HepG2 (cell line): ENCODE data around the gene CDC14A. TPM values are rescaled to one million over a fixed set of nuclear protein-coding genes. Genes with fewer than 3 reads are reported as not detected.

Source experiments
- ATAC-seq: fragments of 200-7000 bp; cut with Tn5 transposase; 3 replicates; pipeline ENCODE4 v1.9.1; 2020; ENCODE audit warnings: mild to moderate bottlenecking, moderate library complexity
- BruUV-seq: library from RNA; stranded (reverse); fragments of 400-500 nt; replicated peaks from 2 replicates; lab custom pipeline; 2021; lab: Mats Ljungman, UMichigan
- CTCF ChIA-PET: fragments of 300-600 bp; formaldehyde crosslinking; extraction: SDS; loops from one replicate; lab custom pipeline; 2021; ENCODE audit warnings: low total read pairs, inconsistent platforms, low intra/inter-chr PET ratio; lab: Yijun Ruan, JAX
- POLR2A ChIA-PET: fragments of 350-600 bp; sonication (Branson Sonifier 250); formaldehyde crosslinking; loops from one replicate; lab custom pipeline; 2020; ENCODE audit warnings: antibody characterized with exemption, inconsistent platforms; lab: Yijun Ruan, JAX
- DNase-seq: peaks from one replicate; pipeline ENCODE4 v3.0.0-alpha.2; 2015; ENCODE audit warnings: low spot score
- FAIRE-seq: peaks from 3 replicates; lab custom pipeline; 2011; peaks lifted over from hg19 to GRCh38; lab: Jason Lieb, UNC
- H2AFZ ChIP-seq: one replicate; pipeline ENCODE4 v1.6.1; 2011; ENCODE audit warnings: low read length, inconsistent platforms
- H3K27ac ChIP-seq: fragments of 300-600 bp; 3 replicates; pipeline ENCODE4 v1.8.0; 2011; ENCODE audit warnings: mixed run types, mild to moderate bottlenecking, mixed read lengths, low read length, inconsistent platforms; ENCODE audit not compliant: insufficient read depth; ENCODE audit errors: extremely low read length
- H3K27me3 ChIP-seq, 2 experiments: fragments of 200-600 bp in 1 of 2; 2 replicates in 1 of 2; 3 replicates in 1 of 2; pipeline versions ENCODE4 v1.6.0 to v1.8.0; 2011; ENCODE audit warnings: low read length in 2 of 2, mild to moderate bottlenecking in 2 of 2, moderate library complexity in 2 of 2, inconsistent platforms in 1 of 2; ENCODE audit not compliant: insufficient read depth in 2 of 2, control insufficient read depth in 1 of 2
- H3K36me3 ChIP-seq, 2 experiments: fragments of 200-600 bp in 1 of 2; replicated peaks in 1 of 2; 2 replicates in 1 of 2; 3 replicates in 1 of 2; pipeline versions ENCODE4 v1.5.1 to v1.8.0; 2011; ENCODE audit warnings: low read length in 2 of 2, inconsistent platforms in 1 of 2; ENCODE audit not compliant: insufficient read depth in 2 of 2, control insufficient read depth in 1 of 2
- H3K4me1 ChIP-seq: 2 replicates; pipeline ENCODE4 v1.5.1; 2012; ENCODE audit warnings: low read length, inconsistent platforms; ENCODE audit not compliant: insufficient read depth
- H3K4me2 ChIP-seq: 2 replicates; pipeline ENCODE4 v1.6.0; 2011; ENCODE audit warnings: low read depth, low read length, inconsistent platforms
- H3K4me3 ChIP-seq, 3 experiments: fragments of 200-600 bp in 1 of 3; sonication (generic), shearing (Covaris generic) in 1 of 3; replicated peaks in 1 of 3; 2 replicates each; pipeline ENCODE4 v1.5.1; 2011 to 2016; ENCODE audit warnings: low read length in 3 of 3, inconsistent platforms in 2 of 3, low read depth in 2 of 3, mild to moderate bottlenecking in 2 of 3, control low read depth in 1 of 3, mixed read lengths in 1 of 3; ENCODE audit not compliant: insufficient read depth in 1 of 3
- H3K79me2 ChIP-seq: one replicate; pipeline ENCODE4 v1.6.1; 2011; ENCODE audit warnings: low read length, inconsistent platforms; ENCODE audit not compliant: insufficient read depth
- H3K9ac ChIP-seq: 2 replicates; pipeline ENCODE4 v1.6.0; 2011; ENCODE audit warnings: mild to moderate bottlenecking, low read depth, low read length, inconsistent platforms; ENCODE audit not compliant: insufficient read depth
- H3K9me3 ChIP-seq: 2 replicates; pipeline ENCODE4 v1.5.1; 2012; ENCODE audit warnings: mild to moderate bottlenecking, low read length
- H4K20me1 ChIP-seq: 2 replicates; pipeline ENCODE4 v1.6.0; 2011; ENCODE audit warnings: inconsistent platforms, mild to moderate bottlenecking, low read length, moderate library complexity; ENCODE audit not compliant: insufficient read depth
- ATAD3A ChIP-seq: sonication (generic); formaldehyde crosslinking; IDR thresholded peaks from 2 replicates; pipeline ENCODE4 v1.4.0; 2020; ENCODE audit warnings: missing genetic modification reagents
- BORCS8-MEF2B ChIP-seq: sonication (generic); formaldehyde crosslinking; IDR thresholded peaks from 2 replicates; pipeline ENCODE4 v1.8.0; 2022; ENCODE audit warnings: mild to moderate bottlenecking, missing genetic modification reagents
- DDIT3 ChIP-seq: sonication (generic); formaldehyde crosslinking; IDR thresholded peaks from 2 replicates; pipeline ENCODE4 v1.4.0; 2020; ENCODE audit warnings: mild to moderate bottlenecking, missing genetic modification reagents
- GTF3A ChIP-seq: sonication (generic); formaldehyde crosslinking; conservative IDR thresholded peaks from 2 replicates; pipeline ENCODE4 v1.4.0; 2020; ENCODE audit warnings: mild to moderate bottlenecking, missing genetic modification reagents
- KDM4B ChIP-seq: sonication (generic); formaldehyde crosslinking; IDR thresholded peaks from 2 replicates; pipeline ENCODE4 v1.4.0; 2020; ENCODE audit warnings: missing genetic modification reagents
- PCBP2 ChIP-seq: fragments of 200-400 bp; formaldehyde crosslinking; optimal IDR thresholded peaks from 2 replicates; pipeline ENCODE3; 2018; ENCODE audit warnings: low read length, low read depth; ENCODE audit not compliant: poor library complexity, severe bottlenecking
- SSRP1 ChIP-seq: IDR thresholded peaks from 2 replicates; pipeline ENCODE4 v1.6.1; 2016; ENCODE audit warnings: control low read depth
- THAP8 ChIP-seq: sonication (generic); formaldehyde crosslinking; IDR thresholded peaks from 2 replicates; pipeline ENCODE4 v1.5.1; 2020; ENCODE audit warnings: missing genetic modification reagents, mild to moderate bottlenecking, borderline replicate concordance
- ZNF281 ChIP-seq: sonication (generic); formaldehyde crosslinking; IDR thresholded peaks from 2 replicates; pipeline ENCODE4 v1.4.0; 2020; ENCODE audit warnings: missing genetic modification reagents, borderline replicate concordance
- ZNF761 ChIP-seq: sonication (generic); formaldehyde crosslinking; conservative IDR thresholded peaks from 2 replicates; pipeline ENCODE4 v1.4.0; 2020; ENCODE audit warnings: mild to moderate bottlenecking, missing genetic modification reagents
- whole genome bisulfite sequencing: methylation state at CpG from one replicate; pipeline ENCODE4 v1.1.6; 2017; ENCODE audit warnings: low lambda C conversion rate; 5-methylcytosine and 5-hydroxymethylcytosine counted together
- in situ Hi-C: cut with HindIII; loops from 2 replicates; pipeline ENCODE4 v1.10.0; 2017; ENCODE audit warnings: low pct_unique_long_range_greater_than_20kb; ENCODE audit not compliant: extremely low pct_ligation_motif_present
- intact Hi-C: fragments of 100-400 bp; cut with micrococcal nuclease; formaldehyde crosslinking; loops from one replicate; pipeline ENCODE4 v1.10.0; 2022; ENCODE audit not compliant: unreplicated experiment
- polyA plus RNA-seq, 8 experiments: library from polyadenylated mRNA; depleted of rRNA in 3 of 8; stranded (reverse) in 7 of 8; unstranded in 1 of 8; fragments of >200 nt; fragmentation: Illumina TruSeq in 4 of 8; extraction: Trizol in 4 of 8; gene quantifications; 2 replicates each; pipeline versions ENCODE4 v1.2.1 to v1.2.3, GENCODE V29; 2011 to 2016; ENCODE audit warnings: low read depth in 4 of 8, missing spikeins in 1 of 8, mixed read lengths in 1 of 8; ENCODE audit not compliant: insufficient read depth in 1 of 8
- total RNA-seq, 5 experiments: library from RNA; depleted of rRNA; stranded (reverse); fragments of >200 nt; fragmentation: Illumina TruSeq; extraction: Trizol; gene quantifications; 2 replicates each; pipeline ENCODE4 v1.2.3, GENCODE V29; 2016; ENCODE audit warnings: low read depth in 1 of 5
- TF ChIP-seq, protein P1 (sequence below): sonication (generic); formaldehyde crosslinking; IDR thresholded peaks from 2 replicates; pipeline ENCODE4 v1.4.0; 2020; ENCODE audit warnings: missing genetic modification reagents

CDC14A gene
- total and polyA plus RNA-seq, 2 of the 13 experiments (the other 11 are each of a cell fraction or from before 2014, with no cell fraction given): 2.8 to 4.9 TPM

DNA sequence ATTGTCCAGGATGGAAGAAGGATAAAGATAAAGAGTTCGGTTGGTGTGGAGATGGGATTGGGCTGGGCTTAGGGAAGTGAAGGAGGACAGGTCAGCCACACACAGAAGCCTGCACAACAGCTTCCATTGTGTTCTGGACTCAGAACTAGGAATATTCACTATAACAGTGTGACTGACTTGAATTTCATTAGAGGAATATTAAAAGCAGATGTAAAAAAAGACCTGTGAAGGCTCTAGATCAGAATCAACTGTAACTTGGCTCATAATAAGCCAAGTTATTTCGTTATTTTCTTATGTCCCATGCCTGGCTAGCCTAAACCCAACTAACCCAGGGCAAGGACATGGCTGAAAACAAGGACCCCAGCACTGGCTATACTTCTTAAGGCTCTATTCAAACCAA is 129.0 kb downstream of the CDC14A start:
- in situ Hi-C loops: no loop called here
- Histone ChIP-seq H3K4me3 (no peak overlapping the region), H3K4me1 (peaks cover 57% of the 10 kb centered on the region), H3K27ac (no peak overlapping the region), H3K36me3 (no peaks in the 10 kb centered on the region), H3K27me3 (no peaks in the 10 kb centered on the region), H2AFZ (no peak overlapping the region), H3K9ac (no peak overlapping the region), H4K20me1 (no peaks in the 10 kb centered on the region), H3K4me2 (no peak overlapping the region), H3K79me2 (no peaks in the 10 kb centered on the region), H3K9me3 (no peaks in the 10 kb centered on the region)
- DNase-seq (no peak), ATAC-seq (no peak), FAIRE-seq (no peak)
- ChIA-PET POLR2A (no interaction called here), CTCF (no interaction called here)
- TF ChIP-seq ATAD3A (CRISPR knock-in tag) (no peak), ZNF761 (CRISPR knock-in tag) (no peak), DDIT3 (no peak), KDM4B (CRISPR knock-in tag) (no peak)
- WGBS: 95% methylated on average over 2 of the region's 2 CpGs
- intact Hi-C loops: loop anchor here (5.0 kb wide), 2 partner anchors 36 to 101 kb away; no protein-coding TSS in a partner anchor
- no TSS peak for BruUV-seq

DNA sequence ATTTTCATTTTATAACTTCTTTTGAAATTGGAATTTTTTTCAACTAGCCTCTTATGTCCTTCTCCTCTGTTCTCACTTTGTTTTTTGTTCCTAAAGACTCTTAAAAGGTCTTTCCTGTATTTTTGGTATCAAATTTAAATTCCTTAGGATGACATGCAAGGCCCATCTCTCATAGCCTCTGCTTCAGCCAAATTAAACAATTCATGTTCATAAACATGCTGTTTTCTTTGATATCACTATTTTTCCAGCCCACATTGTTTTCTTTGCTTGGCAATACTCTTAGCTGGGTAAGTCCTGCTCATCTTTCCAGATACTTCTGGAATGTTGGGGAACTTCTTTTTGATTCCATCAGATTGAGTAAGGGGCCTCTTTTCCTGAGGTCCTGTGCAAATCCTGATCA is 129.9 kb downstream of the CDC14A start:
- DNase-seq (no peak), ATAC-seq (no peak)
- POLR2A ChIA-PET: no interaction called here
- H3K9ac ChIP-seq: no peak overlapping the region
- intact Hi-C loops: loop anchor here (5.0 kb wide), 2 partner anchors 35 to 100 kb away; no protein-coding TSS in a partner anchor
- no TSS peak for BruUV-seq
- no peak overlapping the region for H3K4me3 ChIP-seq
- no peak for TF ChIP-seq ZNF281
- TF ChIP-seq PCBP2: no peak
- TF ChIP-seq, protein P1, sequence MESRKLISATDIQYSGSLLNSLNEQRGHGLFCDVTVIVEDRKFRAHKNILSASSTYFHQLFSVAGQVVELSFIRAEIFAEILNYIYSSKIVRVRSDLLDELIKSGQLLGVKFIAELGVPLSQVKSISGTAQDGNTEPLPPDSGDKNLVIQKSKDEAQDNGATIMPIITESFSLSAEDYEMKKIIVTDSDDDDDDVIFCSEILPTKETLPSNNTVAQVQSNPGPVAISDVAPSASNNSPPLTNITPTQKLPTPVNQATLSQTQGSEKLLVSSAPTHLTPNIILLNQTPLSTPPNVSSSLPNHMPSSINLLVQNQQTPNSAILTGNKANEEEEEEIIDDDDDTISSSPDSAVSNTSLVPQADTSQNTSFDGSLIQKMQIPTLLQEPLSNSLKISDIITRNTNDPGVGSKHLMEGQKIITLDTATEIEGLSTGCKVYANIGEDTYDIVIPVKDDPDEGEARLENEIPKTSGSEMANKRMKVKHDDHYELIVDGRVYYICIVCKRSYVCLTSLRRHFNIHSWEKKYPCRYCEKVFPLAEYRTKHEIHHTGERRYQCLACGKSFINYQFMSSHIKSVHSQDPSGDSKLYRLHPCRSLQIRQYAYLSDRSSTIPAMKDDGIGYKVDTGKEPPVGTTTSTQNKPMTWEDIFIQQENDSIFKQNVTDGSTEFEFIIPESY (CRISPR knock-in tag): no peak
- no peak for TF ChIP-seq THAP8 (CRISPR knock-in tag)
- TF ChIP-seq GTF3A: no peak
- no peak for TF ChIP-seq SSRP1
- no peak for TF ChIP-seq BORCS8-MEF2B
- TF ChIP-seq, all 625 proteins: peak for 0
- no peaks in the 10 kb centered on the region for H3K79me2 ChIP-seq
- H4K20me1 ChIP-seq: no peaks in the 10 kb centered on the region
- H3K4me2 ChIP-seq: no peak overlapping the region
- CTCF ChIA-PET: no interaction called here
- H3K27me3 ChIP-seq: no peaks in the 10 kb centered on the region
- H3K4me1 ChIP-seq: peaks cover 63% of the 10 kb centered on the region
- no peaks in the 10 kb centered on the region for H3K36me3 ChIP-seq
- no peaks in the 10 kb centered on the region for H3K9me3 ChIP-seq
- H2AFZ ChIP-seq: no peak overlapping the region
- no peak overlapping the region for H3K27ac ChIP-seq
- FAIRE-seq: no peak
- in situ Hi-C loops: no loop called here
